GM18498 (cell line): ENCODE data around the gene FOXP1.

ENCODE experiments used
- ATAC-seq: cut with Tn5 transposase; IDR thresholded peaks from one replicate; pipeline ENCODE4 v1.9.1; 2021; ENCODE audit warnings: mild to moderate bottlenecking, moderate library complexity; ENCODE audit not compliant: unreplicated experiment

Gene FOXP1

GRCh38 chr3:71097557-71097956, 486.0 kb downstream of the FOXP1 start:
- no peak for ATAC-seq

GRCh38 chr3:71095511-71096291, 487.8 kb downstream of the FOXP1 start:
- no peak for ATAC-seq

GRCh38 chr3:71094658-71095209, 488.8 kb downstream of the FOXP1 start:
- ATAC-seq = no peak

GRCh38 chr3:71092665-71093064, 490.9 kb downstream of the FOXP1 start:
- no peak for ATAC-seq

GRCh38 chr3:71090207-71090606, 493.3 kb downstream of the FOXP1 start:
- ATAC-seq = peak; percentile 31

- ATAC-seq = no peak
These were observed 494.2 kb downstream of the FOXP1 start for GRCh38 chr3:71089271-71089847.

- ATAC-seq = no peak
These were observed 494.8 kb downstream of the FOXP1 start for GRCh38 chr3:71088742-71089141.

- no peak for ATAC-seq
These were observed 495.4 kb downstream of the FOXP1 start for GRCh38 chr3:71088019-71088708.

- peak; percentile 89 for ATAC-seq
These were observed 496.1 kb downstream of the FOXP1 start for GRCh38 chr3:71087143-71088018.

GRCh38 chr3:71086777-71087142, 496.8 kb downstream of the FOXP1 start:
- ATAC-seq = no peak

GRCh38 chr3:71083726-71084131, 499.8 kb downstream of the FOXP1 start:
- no peak for ATAC-seq

- no peak for ATAC-seq
These were observed 500.7 kb downstream of the FOXP1 start for GRCh38 chr3:71082833-71083232.

GRCh38 chr3:71080517-71081083, 502.9 kb downstream of the FOXP1 start:
- no peak for ATAC-seq

GRCh38 chr3:71078723-71079525, 504.6 kb downstream of the FOXP1 start:
- ATAC-seq = no peak

GRCh38 chr3:71078199-71078598, 505.3 kb downstream of the FOXP1 start:
- no peak for ATAC-seq

GRCh38 chr3:71077070-71077469, 506.5 kb downstream of the FOXP1 start:
- ATAC-seq = no peak

- no peak for ATAC-seq
These were observed 507.0 kb downstream of the FOXP1 start for GRCh38 chr3:71076361-71077002.

GRCh38 chr3:71075494-71075893, 508.0 kb downstream of the FOXP1 start:
- no peak for ATAC-seq

- no peak for ATAC-seq
These were observed 509.1 kb downstream of the FOXP1 start for GRCh38 chr3:71074423-71074822.
